Vagina (tissue), 2 donors: ENCODE measurements around the gene TOX2. TPM values are rescaled to one million over a fixed set of nuclear protein-coding genes. Genes with fewer than 3 reads are reported as not detected.
A peak's percentile ranks its signal among the peaks of the same experiment; 100 is the strongest.

Source experiments
- DNase-seq, 2 donors: peaks; one replicate each; pipeline ENCODE4 v3.0.0-alpha.2; 2017; ENCODE audit errors: extremely low spot score in 2 of 2
- H3K27ac ChIP-seq: fragments of 200-600 bp; sonication (generic); one replicate; pipeline ENCODE4 v1.5.1; 2019
- H3K27me3 ChIP-seq: fragments of 200-600 bp; sonication (generic); one replicate; pipeline ENCODE4 v1.5.1; 2019
- H3K36me3 ChIP-seq, 2 donors: fragments of 200-600 bp; sonication (generic); one replicate each; pipeline ENCODE4 v1.5.1; 2017 to 2019
- H3K4me1 ChIP-seq: fragments of 200-600 bp; sonication (generic); one replicate; pipeline ENCODE4 v1.5.1; 2019
- H3K4me3 ChIP-seq, 2 donors: fragments of 200-600 bp; sonication (generic); 1 replicate in 1 of 2; 2 replicates in 1 of 2; pipeline ENCODE4 v1.5.1; 2016 to 2019
- H3K9me3 ChIP-seq: fragments of 200-600 bp; sonication (generic); one replicate; pipeline ENCODE4 v1.5.1; 2019
- CTCF ChIP-seq, 3 experiments: fragments of 450-650 bp in 2 of 3; fragments of 200-600 bp in 1 of 3; sonication (generic) in 1 of 3; IDR thresholded peaks; one replicate each; pipeline ENCODE4 v1.5.1; 2017 to 2019; ENCODE audit warnings: antibody characterized with exemption in 3 of 3, mild to moderate bottlenecking in 2 of 3, moderate library complexity in 2 of 3
- POLR2A ChIP-seq, 2 donors: fragments of 450-650 bp; IDR thresholded peaks; one replicate each; pipeline ENCODE4 v1.6.1; 2017; ENCODE audit warnings: antibody characterized with exemption in 2 of 2, mild to moderate bottlenecking in 2 of 2, moderate library complexity in 2 of 2
- POLR2AphosphoS5 ChIP-seq, 2 donors: sonication (generic); formaldehyde crosslinking; IDR thresholded peaks; one replicate each; pipeline ENCODE4 v1.9.0; 2017; ENCODE audit warnings: antibody characterized with exemption in 2 of 2, mild to moderate bottlenecking in 2 of 2, low read depth in 1 of 2; ENCODE audit not compliant: insufficient read depth in 1 of 2
- intact Hi-C: fragments of 100-400 bp; cut with DNase I; formaldehyde crosslinking; loops from one replicate; pipeline ENCODE4 v1.15.1; 2023
- total RNA-seq: library from RNA; depleted of rRNA; stranded (reverse); fragments of >200 nt; gene quantifications from one replicate; pipeline ENCODE4 v1.2.3, GENCODE V29; 2016

Gene TOX2
- total RNA-seq, 1 donor from 2014 or later, result 5.2 TPM

GRCh38 chr20:44075950-44076232, 161.2 kb downstream of the TOX2 start:
- DNase-seq, result peak in 1 of 2 donors; percentile 56
- intact Hi-C loops, result no loop called here
- no peak overlapping the region for H3K27ac ChIP-seq
- no peaks in the 10 kb centered on the region for H3K9me3 ChIP-seq
- H3K4me1 ChIP-seq, result no peaks in the 10 kb centered on the region
- no peak overlapping the region for H3K4me3 ChIP-seq
- H3K27me3 ChIP-seq, result no peaks in the 10 kb centered on the region
- TF ChIP-seq POLR2AphosphoS5 (IDR thresholded peaks at IDR 0.05; ENCODE audit: insufficient read depth in 1 of 2, low read depth in 1 of 2) (no peak), CTCF (IDR thresholded peaks at IDR 0.05) (no peak), POLR2A (IDR thresholded peaks at IDR 0.05) (no peak)
- H3K36me3 ChIP-seq, result no peaks in the 10 kb centered on the region

- intact Hi-C loops, result no loop called here
Observed at GRCh38 chr20:44079291-44079690, 164.6 kb downstream of the TOX2 start.

GRCh38 chr20:44080064-44080463, 165.4 kb downstream of the TOX2 start:
- intact Hi-C loops, result no loop called here
- Histone ChIP-seq H3K27ac (no peak overlapping the region), H3K9me3 (no peaks in the 10 kb centered on the region), H3K36me3 (no peaks in the 10 kb centered on the region), H3K4me1 (no peaks in the 10 kb centered on the region), H3K27me3 (no peaks in the 10 kb centered on the region), H3K4me3 (no peak overlapping the region)
- TF ChIP-seq POLR2A (IDR thresholded peaks at IDR 0.05), result no peak
- TF ChIP-seq CTCF (IDR thresholded peaks at IDR 0.05), result no peak
- TF ChIP-seq POLR2AphosphoS5 (IDR thresholded peaks at IDR 0.05; ENCODE audit: insufficient read depth in 1 of 2, low read depth in 1 of 2), result no peak
- DNase-seq, result peak in 1 of 2 donors; percentile 64

More at GRCh38 chr20:44079291-44079690, 164.6 kb downstream of the TOX2 start:
- H3K27ac ChIP-seq, result no peak overlapping the region
- no peaks in the 10 kb centered on the region for H3K36me3 ChIP-seq
- no peaks in the 10 kb centered on the region for H3K4me1 ChIP-seq
- DNase-seq, result peak in 1 of 2 donors; percentile 60
- no peak overlapping the region for H3K4me3 ChIP-seq
- no peaks in the 10 kb centered on the region for H3K27me3 ChIP-seq
- H3K9me3 ChIP-seq, result no peaks in the 10 kb centered on the region
- TF ChIP-seq CTCF (IDR thresholded peaks at IDR 0.05) (no peak), POLR2A (IDR thresholded peaks at IDR 0.05) (no peak), POLR2AphosphoS5 (IDR thresholded peaks at IDR 0.05; ENCODE audit: insufficient read depth in 1 of 2, low read depth in 1 of 2) (no peak)

GRCh38 chr20:44080646-44081267, 166.1 kb downstream of the TOX2 start:
- no peak for TF ChIP-seq POLR2AphosphoS5 (IDR thresholded peaks at IDR 0.05; ENCODE audit: insufficient read depth in 1 of 2, low read depth in 1 of 2)
- TF ChIP-seq CTCF (IDR thresholded peaks at IDR 0.05), result peak; percentile 89 to 100 (median 99)
- TF ChIP-seq POLR2A (IDR thresholded peaks at IDR 0.05), result no peak
- H3K9me3 ChIP-seq, result no peaks in the 10 kb centered on the region
- peak in 1 of 2 donors; percentile 83 for DNase-seq
- no peak overlapping the region for H3K4me3 ChIP-seq
- no peak overlapping the region for H3K27ac ChIP-seq
- H3K27me3 ChIP-seq, result no peaks in the 10 kb centered on the region
- no peaks in the 10 kb centered on the region for H3K36me3 ChIP-seq
- peaks cover under 1% of the 10 kb centered on the region for H3K4me1 ChIP-seq
- intact Hi-C loops, result no loop called here

- no peaks in the 10 kb centered on the region for H3K9me3 ChIP-seq
- intact Hi-C loops, result no loop called here
- TF ChIP-seq POLR2AphosphoS5 (IDR thresholded peaks at IDR 0.05; ENCODE audit: insufficient read depth in 1 of 2, low read depth in 1 of 2) (no peak), POLR2A (IDR thresholded peaks at IDR 0.05) (no peak), CTCF (IDR thresholded peaks at IDR 0.05) (no peak)
- no peak overlapping the region for H3K4me3 ChIP-seq
- H3K4me1 ChIP-seq, result peaks cover 5% of the 10 kb centered on the region
- no peaks in the 10 kb centered on the region for H3K27me3 ChIP-seq
- no peak overlapping the region for H3K27ac ChIP-seq
- H3K36me3 ChIP-seq, result no peaks in the 10 kb centered on the region
- peak; percentile 72 to 81 for DNase-seq
Observed at GRCh38 chr20:44081476-44081875, 166.8 kb downstream of the TOX2 start.
